ENCODE measurements around the gene TEKT5.
"Not testable (repeated sequence)": the region's sequence is repeated elsewhere in the genome, so short reads cannot be mapped to it uniquely, and the experiment has no call there.

TEKT5 gene

DNA sequence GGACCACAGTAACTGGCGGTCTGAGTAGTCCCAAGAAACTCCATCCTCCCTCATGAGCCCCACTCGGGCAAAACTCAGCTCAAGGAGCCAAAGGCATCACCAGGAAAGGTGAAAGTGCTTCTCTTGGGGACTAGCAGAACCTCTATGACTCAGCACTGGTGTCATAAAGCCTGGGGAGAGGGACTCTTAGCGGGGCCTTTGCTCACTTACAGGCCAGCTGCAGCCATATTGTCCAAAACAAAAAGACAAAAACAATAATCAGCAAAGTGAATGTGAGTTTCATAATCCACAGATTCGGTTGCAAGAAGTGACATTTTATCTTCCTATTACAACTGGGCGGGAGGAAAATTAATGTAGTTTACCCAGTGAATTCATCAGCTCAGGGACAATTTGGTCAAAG, at the start of gene TEKT5:
TSS of gene TEKT5 (minus strand) at position 101 of the 400 bp plus-strand sequence. CDS start at position 44, 57 bp downstream.
- no peak within 1 kb of the TSS for H3K4me3 ChIP-seq (ENCODE audit: low read depth, low read length)

DNA sequence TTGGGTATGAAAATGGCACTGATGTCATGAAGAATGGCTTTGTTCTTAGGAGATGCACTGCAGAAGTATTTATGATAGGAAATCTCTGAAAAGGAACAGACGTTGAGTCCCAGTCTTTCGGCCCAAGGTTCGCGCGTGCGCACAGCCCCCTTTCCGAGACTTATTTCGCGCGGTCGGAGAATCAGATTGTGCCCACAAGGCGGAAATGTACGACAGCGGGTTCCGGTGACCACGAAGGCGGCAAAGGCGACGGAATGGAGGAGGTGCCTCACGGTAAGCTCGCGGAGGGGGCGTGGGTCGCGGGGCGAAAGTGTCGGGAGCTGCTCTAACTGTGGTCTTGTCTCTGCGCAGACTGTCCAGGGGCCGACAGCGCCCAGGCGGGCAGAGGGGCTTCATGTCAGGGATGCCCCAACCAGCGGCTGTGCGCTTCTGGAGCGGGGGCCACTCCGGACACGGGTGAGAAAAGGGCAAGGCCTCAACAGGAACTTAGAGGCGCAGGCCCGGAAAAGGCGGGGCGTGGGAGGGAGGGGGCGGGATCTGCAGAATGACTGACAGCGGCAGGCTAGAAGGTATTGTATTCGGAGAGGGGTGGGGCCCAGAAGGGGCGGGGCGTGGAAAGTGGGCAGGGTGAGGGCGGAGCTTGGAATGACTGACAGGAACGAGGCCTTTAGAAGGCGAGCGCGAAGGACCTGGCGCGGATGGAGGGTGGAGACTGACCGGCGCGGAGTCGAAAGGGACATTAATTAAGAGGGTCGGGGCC, 49.1 kb upstream of the TEKT5 start, which contains the start of gene NUBP1:
TSS of gene NUBP1 (plus strand) at position 233 of the 760 bp plus-strand sequence. CDS start at position 255, 22 bp downstream.
- H3K4me3 ChIP-seq (ENCODE audit: low read depth, low read length) = peak within 1 kb of the TSS; percentile 83

DNA sequence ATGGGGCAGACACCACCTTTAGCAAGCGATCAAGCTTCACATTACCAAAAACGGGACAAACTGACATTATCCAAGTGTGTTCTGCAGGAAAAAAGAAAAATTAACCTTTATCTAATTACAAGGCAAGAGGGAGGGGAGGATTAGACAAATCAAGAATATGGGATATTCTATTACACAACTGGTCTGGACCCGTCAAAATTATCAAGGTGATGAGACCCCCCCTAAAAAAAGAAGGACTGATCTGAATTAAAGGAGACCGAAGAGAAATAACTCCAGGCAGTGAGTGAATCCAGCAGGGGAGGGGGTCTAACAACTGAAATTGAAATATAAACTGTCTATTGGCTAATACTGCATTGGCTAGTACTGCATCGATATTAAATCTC, 48.5 kb upstream of the TEKT5 start:
- H3K4me3 ChIP-seq (ENCODE audit: low read depth, low read length) = peak overlapping the region; percentile 83

DNA sequence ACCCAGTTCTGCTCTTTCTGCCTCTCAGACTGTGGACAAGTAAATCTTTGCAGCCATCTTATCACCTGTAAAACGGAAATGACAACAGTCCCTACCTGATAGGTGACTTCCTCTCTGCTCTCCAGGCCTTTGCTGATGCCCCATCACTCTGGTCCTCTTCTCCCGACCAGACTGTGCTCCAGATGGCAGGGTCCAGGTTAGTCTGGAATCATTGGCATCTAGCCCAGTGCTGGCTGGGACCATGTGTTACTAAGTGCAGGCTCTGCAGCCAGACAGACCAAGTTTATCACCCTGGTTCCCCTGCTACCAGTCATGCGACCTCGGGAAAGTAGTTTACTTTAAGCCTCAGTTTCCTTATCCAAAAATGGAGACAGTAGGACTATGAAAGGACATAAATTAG, 47.1 kb upstream of the TEKT5 start:
- no peak overlapping the region for H3K4me3 ChIP-seq (ENCODE audit: low read depth, low read length)

DNA sequence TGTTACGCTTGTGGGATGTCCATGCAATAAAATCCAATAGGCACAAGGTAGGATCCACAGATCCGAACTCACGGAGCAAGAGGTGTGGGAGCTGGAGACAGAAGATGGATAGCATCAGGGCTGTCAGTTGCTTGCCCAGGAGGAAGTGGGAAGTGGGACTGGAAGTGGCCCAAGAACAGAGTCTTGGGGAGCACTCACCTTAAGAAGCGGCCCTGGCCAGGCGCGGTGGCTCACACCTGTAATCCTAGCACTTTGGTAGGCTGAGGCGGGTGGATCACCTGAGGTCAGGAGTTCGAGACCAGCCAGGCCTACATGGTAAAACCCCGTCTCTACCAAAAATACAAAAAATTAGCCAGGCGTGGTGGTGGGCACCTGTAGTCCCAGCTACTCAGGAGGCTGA, 46.5 kb upstream of the TEKT5 start:
- H3K4me3 ChIP-seq (ENCODE audit: low read depth, low read length) = not testable (repeated sequence)

DNA sequence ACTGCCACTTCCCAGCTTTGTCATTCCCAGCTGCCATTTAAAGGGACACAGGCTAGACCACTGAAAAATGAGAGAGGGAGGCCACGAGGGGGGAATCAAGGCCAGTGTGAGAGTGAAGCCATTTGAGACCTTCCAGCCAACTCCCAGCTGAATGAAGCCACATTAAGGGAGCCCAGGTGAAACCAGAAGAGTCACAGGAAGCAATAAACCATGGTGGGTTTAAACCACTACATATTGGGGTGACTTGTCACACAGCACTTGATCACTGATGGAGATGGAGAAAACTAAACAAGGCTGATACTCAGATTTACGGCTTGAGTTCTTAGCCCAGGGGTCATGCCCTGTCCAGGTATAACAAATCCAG, 46.1 kb upstream of the TEKT5 start:
- H3K4me3 ChIP-seq (ENCODE audit: low read depth, low read length) = no peak overlapping the region

DNA sequence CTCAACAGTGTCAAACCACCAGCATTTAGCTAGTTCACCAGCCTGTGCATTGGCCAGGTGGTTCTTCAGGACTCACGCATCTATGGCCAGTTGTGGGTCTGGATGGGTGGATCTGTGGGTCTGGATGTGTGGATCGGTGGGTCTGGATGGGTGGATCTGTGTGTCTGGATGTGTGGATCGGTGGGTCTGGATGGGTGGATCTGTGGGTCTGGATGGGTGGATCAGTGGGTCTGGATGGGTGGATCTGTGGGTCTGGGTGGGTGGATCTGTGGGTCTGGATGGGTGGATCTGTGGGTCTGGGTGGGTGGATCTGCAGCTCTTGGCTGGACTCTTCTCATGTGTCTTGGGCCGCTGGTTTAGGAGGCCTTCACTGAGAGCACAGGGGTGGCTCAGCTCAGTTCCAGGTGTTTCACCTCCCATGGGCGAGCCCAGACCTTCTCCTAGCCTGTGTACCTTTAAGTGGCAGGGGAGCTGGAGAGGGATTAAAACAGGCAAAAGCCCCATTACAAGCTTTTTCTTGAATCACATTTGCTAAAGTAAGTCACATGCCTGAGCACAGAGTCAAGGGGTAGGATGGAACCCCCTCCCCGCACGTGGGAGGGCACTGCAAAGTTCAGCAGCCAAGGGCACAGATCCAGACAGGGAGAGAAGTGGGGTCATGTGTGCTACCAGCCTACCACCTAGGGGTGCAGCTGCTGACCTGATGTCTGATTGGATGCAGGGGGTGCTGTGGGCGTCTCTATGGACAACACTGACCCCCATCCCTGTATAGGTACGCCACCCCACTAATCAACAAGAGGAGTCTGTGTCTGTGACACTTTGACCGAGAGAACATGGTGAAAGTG, 45.5 kb upstream of the TEKT5 start:
- H3K4me3 ChIP-seq (ENCODE audit: low read depth, low read length) = no peak overlapping the region

DNA sequence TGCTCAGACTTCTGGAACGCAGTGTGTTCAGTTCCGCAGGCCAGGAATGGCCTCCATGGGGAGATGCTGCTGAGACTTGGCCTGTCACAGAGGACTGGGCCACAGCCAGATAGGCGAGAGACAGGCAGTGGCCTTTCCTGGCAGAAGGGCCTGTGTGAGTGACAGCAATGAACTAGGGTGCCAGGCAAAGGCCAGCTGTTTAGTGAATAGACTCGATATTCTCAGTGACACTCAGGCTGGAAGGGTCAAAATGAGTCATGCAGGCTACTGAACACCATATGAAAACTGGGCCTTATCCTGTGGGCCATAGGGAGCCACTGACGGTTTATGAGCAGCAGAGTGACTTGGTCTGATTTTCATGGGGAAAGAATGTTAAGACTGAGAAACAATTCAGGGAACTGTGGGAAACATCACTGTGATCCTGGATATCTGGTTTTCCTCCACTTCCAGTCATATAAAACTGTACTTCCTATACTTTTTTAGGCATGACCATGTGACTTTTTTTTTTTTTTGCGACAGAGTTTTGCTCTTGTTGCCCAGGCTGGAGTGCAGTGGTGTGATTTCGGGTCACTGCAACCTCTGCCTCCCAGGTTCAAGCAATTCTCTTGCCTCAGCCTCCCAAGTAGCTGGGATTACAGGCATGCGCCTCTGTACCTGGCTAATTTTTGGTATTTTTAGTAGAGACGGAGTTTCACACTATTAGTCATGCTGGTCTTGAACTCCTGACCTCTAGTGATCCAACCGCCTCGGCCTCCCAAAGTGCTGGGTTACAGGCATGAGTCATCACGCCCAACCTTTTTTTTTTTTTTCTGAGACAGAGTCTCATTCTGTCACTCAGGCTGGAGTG, 43.7 kb upstream of the TEKT5 start:
- no peak overlapping the region for H3K4me3 ChIP-seq (ENCODE audit: low read depth, low read length)

DNA sequence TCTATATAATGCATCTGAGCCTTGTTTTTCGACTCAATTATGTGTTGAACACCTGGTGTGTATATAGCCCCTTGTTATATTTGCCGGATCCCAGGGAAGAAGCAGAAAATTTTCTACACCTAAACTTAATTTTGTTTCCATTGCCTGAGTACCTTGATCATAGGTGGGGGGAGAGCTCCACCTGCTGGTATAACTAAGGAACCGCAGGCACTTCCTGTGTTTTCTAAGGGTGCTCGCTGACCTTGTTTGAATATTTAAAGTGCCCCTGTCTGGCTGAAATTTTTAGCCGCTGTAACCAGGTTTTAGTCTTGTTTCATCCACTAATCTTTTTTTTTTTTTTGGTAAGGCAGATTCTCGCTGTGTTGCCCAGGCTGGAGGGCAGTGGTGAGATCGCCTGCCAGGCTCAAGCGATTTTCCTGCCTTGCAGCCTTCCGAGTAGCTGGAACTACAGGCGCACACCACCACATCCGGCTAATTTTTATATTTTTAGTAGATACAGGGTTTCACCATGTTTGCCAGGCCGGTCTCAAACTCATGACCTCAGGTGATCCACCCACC, 42.4 kb upstream of the TEKT5 start:
- H3K4me3 ChIP-seq (ENCODE audit: low read depth, low read length) = no peak overlapping the region

DNA sequence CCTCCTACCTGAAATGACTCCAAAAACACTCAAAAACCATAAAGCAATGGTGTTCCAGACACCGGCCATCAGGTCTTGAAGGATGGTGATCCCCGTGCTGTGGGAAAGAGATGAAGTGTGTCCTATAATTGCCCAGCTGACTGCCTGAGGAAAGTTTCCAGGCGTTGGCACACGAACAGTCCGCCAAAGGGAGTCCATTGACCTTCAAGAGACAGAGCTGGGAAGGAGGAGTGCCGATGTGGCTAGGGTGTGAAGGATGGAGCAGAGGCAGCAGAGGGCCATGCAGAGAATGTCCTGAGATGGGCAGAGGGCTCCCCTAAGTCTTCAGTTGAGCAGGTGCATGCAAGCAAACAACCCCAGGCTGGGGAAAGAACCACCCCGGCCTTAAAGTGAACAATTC, 37.1 kb upstream of the TEKT5 start:
- H3K4me3 ChIP-seq (ENCODE audit: low read depth, low read length) = no peak overlapping the region

DNA sequence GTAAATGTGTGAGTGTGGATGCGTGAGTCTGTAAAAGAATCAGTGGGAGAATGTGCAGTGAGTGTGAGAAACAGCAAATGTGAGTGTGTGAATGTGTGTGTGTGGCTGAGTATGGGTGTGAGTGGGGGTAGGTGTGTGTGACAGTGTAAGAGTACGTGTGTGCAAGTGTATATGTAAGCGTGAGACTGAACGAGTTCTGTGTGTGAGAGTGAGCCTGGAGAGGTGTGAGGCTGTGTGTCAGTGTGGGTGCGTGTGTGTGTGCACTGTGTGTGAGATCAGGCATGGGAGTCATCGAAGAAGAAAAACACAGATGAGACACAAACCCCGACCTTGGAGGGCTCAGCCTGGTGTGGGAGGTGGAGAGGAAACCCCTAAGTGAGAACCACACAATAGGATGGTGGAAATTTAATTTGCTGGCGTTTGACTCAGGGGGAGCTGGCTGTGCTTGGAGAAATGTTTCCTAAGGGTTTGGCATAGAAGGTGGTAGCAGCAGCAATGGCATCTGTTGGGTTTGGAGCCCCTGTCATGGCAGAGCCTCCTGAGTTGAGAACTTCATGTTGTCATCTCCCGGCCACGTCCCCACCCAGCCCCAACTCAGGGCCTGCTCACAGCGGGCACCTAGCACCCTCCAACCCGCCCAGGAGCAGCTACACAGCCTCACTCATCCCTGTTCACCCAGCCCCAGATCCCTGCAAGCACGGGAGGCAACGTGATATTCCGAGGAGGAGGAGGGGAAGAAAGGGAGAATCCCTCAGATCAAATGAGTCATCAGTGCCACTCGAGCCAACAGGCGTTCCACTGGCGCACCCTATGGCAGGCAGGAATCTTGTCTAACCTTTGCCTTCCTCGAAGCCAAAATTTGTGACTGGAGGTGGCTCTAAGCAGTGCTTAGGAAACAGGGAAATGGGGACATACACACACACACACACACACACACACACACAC, 34.6 kb upstream of the TEKT5 start:
- no peak overlapping the region for H3K4me3 ChIP-seq (ENCODE audit: low read depth, low read length)

DNA sequence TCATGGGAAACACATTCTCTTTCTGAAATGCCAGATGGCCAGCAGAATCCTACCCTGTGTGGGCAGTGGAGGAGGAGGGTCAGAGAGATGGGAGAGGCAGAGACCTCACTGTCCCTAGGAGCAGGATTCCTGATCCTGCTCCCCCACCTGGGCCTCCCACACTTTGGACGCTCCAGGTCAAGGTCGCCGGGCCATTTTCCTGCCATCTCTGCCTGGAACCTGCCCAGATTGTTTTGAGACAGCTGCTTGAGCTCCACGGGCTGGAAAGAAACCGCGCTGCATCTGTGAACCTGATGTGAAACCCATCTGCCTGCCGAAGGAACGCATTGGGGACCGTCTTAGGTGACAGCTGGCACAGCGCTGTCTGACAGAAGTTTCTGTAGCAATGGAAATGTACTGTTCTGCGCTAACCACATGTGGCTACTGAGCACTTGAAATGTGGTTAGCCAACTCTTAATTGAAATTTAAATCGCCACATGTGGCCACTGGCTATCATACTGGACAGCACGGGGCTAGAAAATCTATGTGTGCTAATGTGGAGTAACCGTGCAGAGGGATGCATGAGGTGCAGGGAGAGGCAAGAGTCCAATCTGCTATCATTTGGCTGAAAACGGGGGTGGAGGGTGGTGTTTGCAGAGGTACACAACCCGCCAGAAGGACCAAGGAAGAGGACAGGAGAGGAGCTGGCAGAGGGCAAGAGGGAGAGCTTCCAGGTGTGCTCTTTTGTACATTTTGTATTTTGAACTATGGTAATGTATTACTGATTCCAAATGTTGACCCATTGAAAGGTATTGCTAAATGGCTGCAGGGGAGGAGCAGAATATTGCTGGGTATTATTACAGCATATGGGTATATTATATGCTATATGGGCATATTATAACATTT, 33.5 kb upstream of the TEKT5 start:
- no peak overlapping the region for H3K4me3 ChIP-seq (ENCODE audit: low read depth, low read length)

DNA sequence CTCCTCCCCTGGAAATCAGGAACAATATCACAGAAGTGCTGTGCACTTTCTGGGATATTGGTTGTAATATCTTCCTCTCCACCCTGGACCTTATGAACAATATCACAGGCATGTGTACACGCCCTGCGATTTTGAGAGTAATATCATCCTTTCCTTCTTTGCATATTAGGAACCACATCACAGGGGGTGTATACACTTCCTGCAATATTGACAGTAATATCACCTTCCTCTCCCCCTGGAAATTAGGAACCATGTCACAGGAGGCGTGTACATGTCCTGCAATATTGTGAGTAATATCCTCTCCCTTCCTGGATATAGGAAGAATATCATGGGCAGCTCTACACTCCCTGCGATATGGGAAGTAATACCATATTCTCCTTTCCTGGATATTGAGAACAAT, 14.2 kb upstream of the TEKT5 start:
- H3K4me3 ChIP-seq (ENCODE audit: low read depth, low read length) = no peak overlapping the region

DNA sequence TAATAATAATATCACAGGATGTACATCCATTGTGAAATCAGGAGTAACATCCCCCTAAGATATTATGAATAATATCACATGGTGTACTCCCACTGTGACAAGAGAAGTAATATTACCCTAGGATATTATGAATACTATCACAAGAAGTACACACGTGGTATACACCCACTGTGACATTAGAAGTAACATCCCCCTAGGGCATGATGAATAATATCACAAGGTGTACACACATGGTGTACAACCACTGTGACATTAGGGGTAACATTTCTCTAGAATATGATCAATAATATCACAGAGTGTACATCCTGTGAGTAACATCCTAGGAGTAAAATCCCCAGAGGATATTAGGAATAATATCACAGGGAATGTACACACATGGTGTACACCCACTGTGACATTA, 5.0 kb upstream of the TEKT5 start:
- no peak overlapping the region for H3K4me3 ChIP-seq (ENCODE audit: low read depth, low read length)

DNA sequence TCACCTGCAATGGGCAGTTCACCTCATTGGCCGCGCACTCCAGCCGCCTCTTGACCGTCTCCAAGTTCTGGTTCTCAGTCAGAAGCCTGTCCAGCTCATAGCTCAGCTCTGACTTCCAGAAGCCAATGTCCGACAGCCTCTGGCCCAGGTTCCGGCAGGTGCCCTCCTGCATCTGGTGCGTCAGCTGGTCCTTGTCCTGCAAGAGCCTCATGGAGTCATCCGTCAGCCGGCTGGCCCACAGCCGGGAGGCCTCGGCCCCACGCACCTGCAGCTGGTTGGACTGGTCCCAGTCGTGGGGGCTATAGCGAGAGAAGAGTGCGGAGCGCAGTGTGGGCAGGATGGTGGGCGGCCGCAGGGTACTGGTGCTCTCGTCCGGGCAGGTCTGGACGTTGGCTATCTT, 424 bp downstream of the TEKT5 start:
- H3K4me3 ChIP-seq (ENCODE audit: low read depth, low read length) = no peak overlapping the region

DNA sequence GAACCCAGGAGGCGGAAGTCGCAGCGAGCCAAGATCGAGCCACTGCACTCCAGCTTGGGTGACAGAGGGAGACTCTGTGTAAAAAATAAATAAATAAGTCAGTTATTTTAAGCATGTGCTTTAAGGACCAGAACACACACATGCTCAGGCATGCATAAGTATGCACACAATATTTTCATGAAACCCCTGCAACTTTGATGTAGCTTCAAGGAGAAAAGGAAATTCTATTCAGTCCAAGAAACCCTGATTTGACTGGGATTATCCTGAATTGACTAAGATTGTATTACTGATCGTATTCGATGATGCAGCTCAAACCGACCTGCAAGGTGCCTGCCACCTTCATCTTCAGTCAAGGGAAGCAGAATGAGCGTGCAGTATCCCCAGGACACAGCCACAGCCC, 841 bp downstream of the TEKT5 start:
- no peak overlapping the region for H3K4me3 ChIP-seq (ENCODE audit: low read depth, low read length)

DNA sequence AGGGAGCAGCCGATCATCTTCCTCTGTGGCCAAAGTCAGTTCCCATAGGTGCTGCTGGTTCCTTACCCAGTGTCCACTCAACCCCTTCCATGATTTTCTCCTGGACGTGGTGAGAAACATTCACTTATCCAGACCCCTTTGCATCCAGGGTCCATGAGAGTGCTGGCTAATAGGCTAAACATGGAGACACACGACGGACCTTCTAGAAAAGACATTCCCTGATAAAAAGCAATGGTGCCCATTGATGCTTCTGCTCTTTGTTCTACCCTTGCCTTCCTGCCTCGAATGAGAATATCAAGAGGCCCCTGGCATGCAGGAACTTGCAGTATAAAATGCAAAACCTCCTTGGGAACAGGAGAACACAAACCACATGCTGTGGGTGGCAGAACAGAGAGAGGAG, 2.3 kb downstream of the TEKT5 start:
- no peak overlapping the region for H3K4me3 ChIP-seq (ENCODE audit: low read depth, low read length)

DNA sequence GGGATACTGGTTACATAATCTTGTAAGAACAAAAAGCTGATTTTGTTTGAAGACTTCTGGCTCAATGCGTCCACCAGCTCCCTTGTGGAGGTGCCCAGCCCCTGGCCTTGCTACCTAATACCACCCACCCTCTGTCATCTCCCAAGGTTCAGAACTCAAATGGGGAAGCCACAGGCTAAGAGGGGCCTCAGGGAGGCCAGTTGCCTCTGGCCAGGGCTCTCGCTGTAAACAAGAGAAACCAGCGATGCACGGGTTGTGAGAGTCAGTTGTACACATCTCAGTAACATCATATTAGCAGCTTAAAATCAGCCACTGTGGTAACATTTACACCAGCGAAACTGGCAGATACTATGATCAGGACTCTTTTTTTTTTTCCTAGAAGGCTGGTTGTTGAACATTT, 6.0 kb downstream of the TEKT5 start:
- H3K4me3 ChIP-seq (ENCODE audit: low read depth, low read length) = no peak overlapping the region

DNA sequence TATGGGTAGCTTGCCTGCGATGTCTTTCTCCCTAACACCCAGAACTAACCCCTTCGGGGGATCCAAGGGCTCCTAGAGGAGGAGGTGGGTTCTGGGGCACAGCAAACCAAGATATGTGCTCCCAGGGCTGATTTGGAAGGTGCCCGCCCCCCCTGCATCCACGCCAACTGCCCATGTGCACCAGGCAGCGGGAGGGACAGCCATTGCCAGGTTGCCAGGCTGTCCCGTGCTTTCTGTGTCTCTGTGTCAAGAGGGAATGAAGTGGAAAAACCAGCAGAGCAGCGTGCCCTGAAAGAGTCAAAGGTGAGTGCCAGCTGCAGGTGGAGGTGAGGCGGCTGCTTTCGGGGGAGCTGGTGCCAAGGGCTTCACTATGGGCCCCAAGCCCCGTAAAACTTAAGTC, 6.4 kb downstream of the TEKT5 start:
- H3K4me3 ChIP-seq (ENCODE audit: low read depth, low read length) = no peak overlapping the region

Data from iPS-11a (cell line).